ENCODE results near the gene WDFY2.

Gene WDFY2

DNA sequence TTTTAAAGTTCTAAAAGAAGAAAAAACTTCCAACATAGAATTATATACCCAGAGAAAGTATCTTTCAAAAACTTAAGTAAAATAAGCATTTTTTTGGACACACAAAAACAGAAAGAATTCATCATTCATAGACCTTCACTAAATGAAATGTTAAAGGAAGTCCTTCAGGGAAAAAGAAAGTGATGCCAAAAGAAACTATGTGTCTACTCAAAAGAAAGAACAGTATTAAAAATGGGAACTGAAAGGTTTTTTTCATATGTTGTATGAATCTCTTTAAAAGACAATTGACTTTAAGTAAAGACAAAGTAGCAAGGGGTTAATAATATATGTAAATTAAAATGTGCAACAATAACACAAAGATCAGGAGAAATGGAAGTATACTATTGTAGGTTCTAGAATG, 123.2 kb downstream of the WDFY2 start:
- no peak for DNase-seq (ENCODE audit: low read depth)
- TF ChIP-seq, protein P1, sequence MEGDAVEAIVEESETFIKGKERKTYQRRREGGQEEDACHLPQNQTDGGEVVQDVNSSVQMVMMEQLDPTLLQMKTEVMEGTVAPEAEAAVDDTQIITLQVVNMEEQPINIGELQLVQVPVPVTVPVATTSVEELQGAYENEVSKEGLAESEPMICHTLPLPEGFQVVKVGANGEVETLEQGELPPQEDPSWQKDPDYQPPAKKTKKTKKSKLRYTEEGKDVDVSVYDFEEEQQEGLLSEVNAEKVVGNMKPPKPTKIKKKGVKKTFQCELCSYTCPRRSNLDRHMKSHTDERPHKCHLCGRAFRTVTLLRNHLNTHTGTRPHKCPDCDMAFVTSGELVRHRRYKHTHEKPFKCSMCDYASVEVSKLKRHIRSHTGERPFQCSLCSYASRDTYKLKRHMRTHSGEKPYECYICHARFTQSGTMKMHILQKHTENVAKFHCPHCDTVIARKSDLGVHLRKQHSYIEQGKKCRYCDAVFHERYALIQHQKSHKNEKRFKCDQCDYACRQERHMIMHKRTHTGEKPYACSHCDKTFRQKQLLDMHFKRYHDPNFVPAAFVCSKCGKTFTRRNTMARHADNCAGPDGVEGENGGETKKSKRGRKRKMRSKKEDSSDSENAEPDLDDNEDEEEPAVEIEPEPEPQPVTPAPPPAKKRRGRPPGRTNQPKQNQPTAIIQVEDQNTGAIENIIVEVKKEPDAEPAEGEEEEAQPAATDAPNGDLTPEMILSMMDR (conservative IDR thresholded peaks at IDR 0.05; ENCODE audit: low read length) = no peak
- H3K4me3 ChIP-seq (ENCODE audit: low read length) = no peak overlapping the region

DNA sequence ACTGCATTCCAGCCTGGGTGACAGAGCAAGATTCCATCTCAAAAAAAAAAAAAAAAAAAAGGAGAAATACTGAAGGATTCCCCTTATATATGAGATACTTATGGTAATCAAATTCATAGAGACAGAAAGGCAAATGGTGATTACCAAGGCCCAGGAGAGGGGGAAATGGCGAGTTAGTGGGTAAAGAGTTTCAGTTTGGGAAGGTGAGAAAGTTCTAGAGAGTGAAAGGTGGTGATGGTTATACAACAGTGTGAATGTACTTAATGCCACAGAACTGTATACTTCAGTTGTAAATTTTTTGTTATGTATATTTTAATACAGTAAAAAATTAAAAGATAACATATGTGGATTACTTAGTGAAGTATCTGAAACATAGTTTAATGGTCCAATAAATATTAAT, 129.5 kb downstream of the WDFY2 start:
- DNase-seq (ENCODE audit: low read depth) = no peak
- TF ChIP-seq, protein P1 (conservative IDR thresholded peaks at IDR 0.05; ENCODE audit: low read length) = no peak
- H3K4me3 ChIP-seq (ENCODE audit: low read length) = no peak overlapping the region

DNA sequence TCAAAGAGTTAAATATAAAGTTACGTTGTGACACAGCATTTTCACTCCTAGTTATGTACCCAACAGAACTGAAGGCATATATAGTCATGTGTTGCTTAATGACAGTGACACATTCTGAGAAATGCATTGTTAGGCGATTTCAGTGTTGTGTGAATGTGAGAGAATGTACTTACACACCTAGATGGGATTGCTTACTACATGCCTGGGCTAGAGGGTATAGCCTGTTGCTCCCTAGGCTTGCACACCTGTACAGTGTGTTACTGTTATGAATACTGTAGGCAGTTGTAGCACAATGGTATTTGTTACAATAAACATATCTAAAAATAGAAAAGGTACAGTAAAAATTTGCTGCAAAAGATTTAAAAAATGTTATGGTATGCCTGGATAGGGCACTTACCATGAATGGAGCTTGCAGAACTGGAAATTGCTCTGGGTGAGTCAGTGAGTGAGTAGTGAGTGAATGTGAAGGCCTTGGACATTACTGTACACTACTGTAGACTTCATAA, 130.5 kb downstream of the WDFY2 start:
- TF ChIP-seq, protein P1 (conservative IDR thresholded peaks at IDR 0.05; ENCODE audit: low read length) = no peak
- peak; percentile 62 for DNase-seq (ENCODE audit: low read depth)
- no peak overlapping the region for H3K4me3 ChIP-seq (ENCODE audit: low read length)

DNA sequence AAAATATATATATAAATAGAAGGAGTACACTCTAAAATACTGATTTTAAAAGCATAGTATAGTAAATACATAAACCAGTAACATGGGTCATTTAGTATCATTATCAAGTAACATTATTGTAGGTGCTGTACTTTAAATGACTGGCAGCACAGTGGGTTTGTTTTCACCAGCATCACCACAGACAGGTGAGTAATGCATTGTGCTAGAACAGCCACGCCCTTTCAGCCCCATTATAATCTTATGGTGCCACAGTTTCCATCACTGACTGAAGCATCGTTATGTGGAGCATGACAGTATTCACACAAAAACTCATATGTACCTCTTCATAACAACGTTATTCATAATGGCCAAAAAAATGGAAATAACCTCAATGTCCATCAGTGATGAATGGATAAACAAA, 131.4 kb downstream of the WDFY2 start:
- no peak overlapping the region for H3K4me3 ChIP-seq (ENCODE audit: low read length)
- TF ChIP-seq, protein P1 (conservative IDR thresholded peaks at IDR 0.05; ENCODE audit: low read length) = no peak
- no peak for DNase-seq (ENCODE audit: low read depth)

DNA sequence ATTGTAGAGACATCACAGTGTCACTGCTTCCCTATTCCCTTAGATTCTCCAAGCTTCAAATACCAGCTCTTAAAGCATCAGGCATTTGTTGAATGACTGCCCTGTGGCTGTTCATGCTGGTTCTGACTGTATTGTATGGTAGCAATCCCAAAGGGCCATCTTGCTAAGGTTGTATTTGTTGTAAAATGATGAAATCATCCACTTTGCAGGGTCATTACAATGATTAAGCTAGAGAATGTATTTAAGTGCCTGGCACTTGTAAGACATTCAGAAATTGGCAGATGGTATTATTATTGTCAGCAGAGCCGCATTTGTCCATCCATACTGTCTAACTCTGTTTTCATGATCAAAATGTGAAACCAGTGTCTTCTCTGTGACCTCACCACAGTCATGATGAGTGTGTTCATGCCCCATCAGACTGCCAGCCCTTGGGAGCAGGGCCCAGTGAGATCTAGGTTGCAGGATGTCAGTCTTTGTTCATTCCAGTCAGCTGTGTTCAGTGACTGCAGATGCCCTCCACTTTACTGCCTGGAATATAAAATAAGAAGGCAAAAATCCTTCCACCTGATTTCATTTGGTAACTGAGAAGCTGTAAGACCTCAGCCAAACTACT, 133.6 kb downstream of the WDFY2 start:
- TF ChIP-seq, protein P1 (conservative IDR thresholded peaks at IDR 0.05; ENCODE audit: low read length) = no peak
- DNase-seq (ENCODE audit: low read depth) = peak; percentile 52

DNA sequence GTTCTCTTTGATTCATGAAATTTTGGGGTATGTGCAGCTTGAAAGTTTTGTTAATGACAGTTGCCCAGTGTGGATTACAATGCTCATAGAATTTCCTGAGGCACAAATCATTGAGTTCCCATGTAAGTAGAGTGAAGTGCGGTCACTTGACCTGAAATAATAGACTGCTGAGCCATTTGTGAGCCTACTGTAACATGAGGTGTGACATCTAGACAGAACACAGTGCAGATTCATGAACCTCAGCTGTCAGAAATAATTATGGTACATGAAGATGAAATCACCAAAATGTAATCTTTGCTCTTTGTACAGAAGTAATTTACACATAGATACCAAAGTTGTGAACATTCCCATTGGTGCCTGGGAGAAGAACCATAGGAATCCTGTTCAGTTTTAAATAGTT, 135.1 kb downstream of the WDFY2 start:
- TF ChIP-seq, protein P1 (conservative IDR thresholded peaks at IDR 0.05; ENCODE audit: low read length) = no peak
- no peak overlapping the region for H3K4me3 ChIP-seq (ENCODE audit: low read length)
- DNase-seq (ENCODE audit: low read depth) = no peak

More for the DNA sequence above, 133.6 kb downstream of the WDFY2 start:
- no peak overlapping the region for H3K4me3 ChIP-seq (ENCODE audit: low read length)

DNA sequence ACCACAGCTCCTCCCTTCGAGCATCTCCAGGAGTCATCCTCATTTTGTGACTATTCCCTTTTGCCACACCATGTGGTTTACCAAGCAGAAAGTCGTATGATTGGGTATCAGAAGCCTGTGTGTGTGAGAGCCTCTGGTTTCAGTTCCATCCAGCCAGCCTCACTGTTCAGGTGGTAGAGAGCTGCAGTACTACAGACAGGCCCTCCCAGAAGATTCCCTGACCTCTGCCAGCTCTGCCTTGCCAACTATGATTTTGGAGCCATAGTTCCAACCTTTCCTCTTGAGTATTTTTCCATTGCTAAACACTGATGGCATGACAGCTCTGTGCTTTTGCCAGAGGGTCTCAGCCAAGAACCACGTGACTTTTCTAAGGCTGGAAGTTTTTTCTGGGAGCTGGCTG, 137.2 kb downstream of the WDFY2 start:
- TF ChIP-seq, protein P1 (conservative IDR thresholded peaks at IDR 0.05; ENCODE audit: low read length) = no peak
- DNase-seq (ENCODE audit: low read depth) = no peak
- no peak overlapping the region for H3K4me3 ChIP-seq (ENCODE audit: low read length)

Measured in AG10803 (cell line).